Measurements from ENCODE around the gene LY9. TPM values are rescaled to one million over a fixed set of nuclear protein-coding genes. Genes with fewer than 3 reads are reported as not detected.
"Not testable (repeated sequence)": the region's sequence is repeated elsewhere in the genome, so short reads cannot be mapped to it uniquely, and the experiment has no call there.

Gene LY9
- total RNA-seq, 1 experiment from 2014 or later, result 6.9 TPM

DNA sequence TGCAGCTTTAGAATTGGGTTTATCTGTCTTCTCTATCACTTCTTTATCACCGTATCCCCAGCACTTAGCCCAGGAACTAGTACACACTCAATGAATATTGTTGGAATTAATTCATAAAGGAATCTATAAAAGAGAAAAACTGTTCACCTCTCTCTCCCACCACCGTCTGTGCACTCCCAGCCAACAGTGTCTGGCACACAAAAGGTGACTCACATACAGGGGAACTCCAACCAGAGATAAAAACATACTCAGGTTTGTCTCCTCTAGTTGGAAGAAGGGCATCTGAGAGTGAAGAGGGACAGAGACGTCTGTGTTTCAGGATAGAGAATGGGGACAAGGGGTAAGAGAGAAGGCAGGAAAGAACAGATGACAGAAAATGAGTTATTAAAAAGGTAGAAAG, 79.0 kb downstream of the LY9 start:
- no peaks in the 10 kb centered on the region for H3K36me3 ChIP-seq (ENCODE audit: low read depth)
- peaks cover 9% of the 10 kb centered on the region for H3K27me3 ChIP-seq (ENCODE audit: insufficient read depth, low read depth)
- H3K4me1 ChIP-seq (replicated peaks; ENCODE audit: insufficient read depth), result no peaks in the 10 kb centered on the region
- CTCF ChIA-PET, result no interaction called here
- POLR2A ChIA-PET (ENCODE audit: unreplicated experiment), result no interaction called here
- no peak overlapping the region for H2AFZ ChIP-seq
- no peak overlapping the region for H3K27ac ChIP-seq
- no peak overlapping the region for H3K4me2 ChIP-seq
- no peaks in the 10 kb centered on the region for H4K20me1 ChIP-seq (ENCODE audit: insufficient read depth)
- no peaks in the 10 kb centered on the region for H3K79me2 ChIP-seq (ENCODE audit: low read depth)
- no peak for TF ChIP-seq EZH2 (IDR thresholded peaks at IDR 0.05; ENCODE audit: low read depth)
- no peak for TF ChIP-seq CTCF (conservative IDR thresholded peaks at IDR 0.05)
- H3K4me3 ChIP-seq, result no peak overlapping the region
- H3K9me2 ChIP-seq (ENCODE audit: insufficient read depth), result no peaks in the 10 kb centered on the region
- no peaks in the 10 kb centered on the region for H3F3A ChIP-seq (ENCODE audit: insufficient read depth, low read depth)
- no peaks in the 10 kb centered on the region for H3K9me3 ChIP-seq (ENCODE audit: insufficient read depth, low read depth)
- intact Hi-C loops (cut with micrococcal nuclease; ENCODE audit: unreplicated experiment), result no loop called here
- no peak for DNase-seq
- no TSS peak for BruUV-seq (replicated peaks)

GRCh38 chr1:160875591-160875990, 79.6 kb downstream of the LY9 start:
- H3K79me2 ChIP-seq (ENCODE audit: low read depth); H3K9me3 ChIP-seq (ENCODE audit: insufficient read depth, low read depth); CTCF ChIA-PET; H3K4me3 ChIP-seq; intact Hi-C loops (cut with micrococcal nuclease; ENCODE audit: unreplicated experiment); H3K27ac ChIP-seq; H3F3A ChIP-seq (ENCODE audit: insufficient read depth, low read depth); H3K36me3 ChIP-seq (ENCODE audit: low read depth); BruUV-seq (replicated peaks); H4K20me1 ChIP-seq (ENCODE audit: insufficient read depth); H3K9me2 ChIP-seq (ENCODE audit: insufficient read depth); H3K4me1 ChIP-seq (replicated peaks; ENCODE audit: insufficient read depth); H3K4me2 ChIP-seq; DNase-seq; H2AFZ ChIP-seq; POLR2A ChIA-PET (ENCODE audit: unreplicated experiment): not testable (repeated sequence)
- peaks cover 16% of the 10 kb centered on the region for H3K27me3 ChIP-seq (ENCODE audit: insufficient read depth, low read depth)

DNA sequence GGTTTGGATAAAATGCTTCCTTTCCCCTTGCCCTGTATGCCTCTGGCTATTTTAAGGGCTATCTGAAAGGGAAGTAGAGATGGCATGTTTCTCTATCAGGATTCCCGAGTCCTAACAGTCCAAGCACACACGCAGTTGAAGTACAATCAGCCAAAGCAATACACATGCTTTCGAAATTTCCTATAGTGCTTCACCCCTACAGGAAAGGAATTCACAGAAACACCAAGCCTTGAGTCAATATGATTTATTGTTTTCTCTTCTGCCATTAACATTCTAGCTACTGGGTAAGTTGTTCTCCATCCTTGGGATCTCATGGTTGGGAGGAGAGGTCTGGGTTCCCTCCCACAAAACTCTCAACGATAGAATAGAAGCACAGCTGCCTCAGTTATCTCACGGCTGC, 80.3 kb downstream of the LY9 start:
- Histone ChIP-seq H2AFZ (no peak overlapping the region), H3K27ac (no peak overlapping the region), H3K27me3 (ENCODE audit: insufficient read depth, low read depth) (peaks cover 19% of the 10 kb centered on the region), H4K20me1 (ENCODE audit: insufficient read depth) (no peaks in the 10 kb centered on the region), H3K4me2 (no peak overlapping the region), H3K9me2 (ENCODE audit: insufficient read depth) (no peaks in the 10 kb centered on the region), H3K4me3 (no peak overlapping the region), H3K9me3 (ENCODE audit: insufficient read depth, low read depth) (no peaks in the 10 kb centered on the region), H3F3A (ENCODE audit: insufficient read depth, low read depth) (no peaks in the 10 kb centered on the region), H3K4me1 (replicated peaks; ENCODE audit: insufficient read depth) (no peaks in the 10 kb centered on the region), H3K79me2 (ENCODE audit: low read depth) (no peaks in the 10 kb centered on the region), H3K36me3 (ENCODE audit: low read depth) (no peaks in the 10 kb centered on the region)
- ChIA-PET POLR2A (ENCODE audit: unreplicated experiment) (no interaction called here), CTCF (no interaction called here)
- TF ChIP-seq CTCF (conservative IDR thresholded peaks at IDR 0.05), result no peak
- intact Hi-C loops (cut with micrococcal nuclease; ENCODE audit: unreplicated experiment), result no loop called here
- no peak for DNase-seq
- no TSS peak for BruUV-seq (replicated peaks)

DNA sequence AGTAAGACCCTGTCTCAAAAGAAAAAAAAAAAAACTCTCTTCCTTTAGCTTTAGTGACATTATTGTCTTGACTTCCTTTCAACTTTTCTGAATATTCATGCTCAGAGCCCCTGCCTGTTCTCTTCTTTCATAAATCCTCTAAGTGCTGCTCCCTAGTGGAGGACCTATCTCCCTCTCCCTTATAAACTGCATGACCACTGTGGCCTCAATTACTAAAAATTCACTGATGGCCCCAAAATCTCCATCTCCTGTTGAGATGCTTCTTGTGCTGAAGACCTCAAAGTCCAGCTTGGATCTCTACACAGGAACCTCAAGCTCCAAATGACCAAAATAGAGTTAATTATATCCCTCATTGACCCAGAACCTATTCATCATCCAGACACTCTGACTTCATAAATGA, 81.2 kb downstream of the LY9 start:
- no peaks in the 10 kb centered on the region for H3K9me2 ChIP-seq (ENCODE audit: insufficient read depth)
- H3K4me3 ChIP-seq, result no peak overlapping the region
- no peak for DNase-seq
- no peak overlapping the region for H3K27ac ChIP-seq
- peaks cover 19% of the 10 kb centered on the region for H3K27me3 ChIP-seq (ENCODE audit: insufficient read depth, low read depth)
- H3K9me3 ChIP-seq (ENCODE audit: insufficient read depth, low read depth), result no peaks in the 10 kb centered on the region
- BruUV-seq (replicated peaks), result no TSS peak
- no peaks in the 10 kb centered on the region for H3K79me2 ChIP-seq (ENCODE audit: low read depth)
- CTCF ChIA-PET, result no interaction called here
- POLR2A ChIA-PET (ENCODE audit: unreplicated experiment), result no interaction called here
- H4K20me1 ChIP-seq (ENCODE audit: insufficient read depth), result no peaks in the 10 kb centered on the region
- intact Hi-C loops (cut with micrococcal nuclease; ENCODE audit: unreplicated experiment), result no loop called here
- no peak for TF ChIP-seq CTCF (conservative IDR thresholded peaks at IDR 0.05)
- no peak for TF ChIP-seq EZH2 (IDR thresholded peaks at IDR 0.05; ENCODE audit: low read depth)
- no peaks in the 10 kb centered on the region for H3F3A ChIP-seq (ENCODE audit: insufficient read depth, low read depth)
- no peaks in the 10 kb centered on the region for H3K36me3 ChIP-seq (ENCODE audit: low read depth)
- H3K4me1 ChIP-seq (replicated peaks; ENCODE audit: insufficient read depth), result no peaks in the 10 kb centered on the region
- H2AFZ ChIP-seq, result no peak overlapping the region
- H3K4me2 ChIP-seq, result no peak overlapping the region

Other genes with a start within 250 kb of the LY9 start
- not detected in 2 replicates for gene CD84, start 216.7 kb upstream of the LY9 start, total RNA-seq (2021)
- not detected in 2 replicates for gene SLAMF1, start 149.1 kb upstream of the LY9 start, total RNA-seq (2021)
- gene CD48, start 84.4 kb upstream of the LY9 start, total RNA-seq (2021), result not detected in 2 replicates
- 1.7 and 3.6 TPM in 2 replicates for gene SLAMF7, start 56.9 kb upstream of the LY9 start, total RNA-seq (2021)
- not detected in 2 replicates for gene CD244, start 66.7 kb downstream of the LY9 start, total RNA-seq (2021)
- not detected in 2 replicates for gene ITLN1, start 89.0 kb downstream of the LY9 start, total RNA-seq (2021)
- gene ITLN2, start 158.6 kb downstream of the LY9 start, total RNA-seq (2021), result not detected in 2 replicates
- 99.9 and 117 TPM in 2 replicates for gene F11R, start 225.0 kb downstream of the LY9 start, total RNA-seq (2021)
- 51.4 and 70.8 TPM in 2 replicates for gene TSTD1, start 242.8 kb downstream of the LY9 start, total RNA-seq (2021)
- gene USF1, start 249.8 kb downstream of the LY9 start, total RNA-seq (2021), result 34.8 and 43.2 TPM in 2 replicates